Neural progenitor cell (in vitro differentiated cells): ENCODE data around the gene MGMT.

Experiments
- EZH2phosphoT487 ChIP-seq: fragments of 200-600 bp; sonication (generic); IDR thresholded peaks from 2 replicates; pipeline ENCODE4 v1.6.1; 2017; ENCODE audit warnings: antibody characterized with exemption
- TF ChIP-seq, protein P1 (sequence below): fragments of 200-600 bp; sonication (generic); IDR thresholded peaks from 2 replicates; pipeline ENCODE4 v1.5.1; 2017; ENCODE audit warnings: antibody characterized with exemption, mild to moderate bottlenecking

DNA sequence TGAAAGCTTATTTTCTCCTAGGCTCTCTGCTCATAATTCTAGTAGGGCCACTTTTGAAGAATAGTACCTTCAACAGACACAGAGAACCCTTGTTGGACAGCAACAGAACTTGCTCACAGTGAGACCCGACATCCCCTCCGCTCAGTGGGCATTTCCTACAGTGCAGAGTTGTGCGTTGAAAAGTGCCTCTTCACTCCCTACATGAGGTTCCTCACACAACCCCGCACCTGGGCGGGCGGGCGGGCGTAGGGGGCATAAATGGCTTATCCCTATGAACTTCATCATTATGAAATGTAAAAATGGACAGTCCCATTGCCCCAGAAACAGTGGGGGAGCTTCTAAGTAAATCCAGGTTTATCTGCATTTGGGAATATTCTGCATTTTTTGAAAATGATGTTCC, 174.9 kb downstream of the MGMT start:
- TF ChIP-seq, protein P1, sequence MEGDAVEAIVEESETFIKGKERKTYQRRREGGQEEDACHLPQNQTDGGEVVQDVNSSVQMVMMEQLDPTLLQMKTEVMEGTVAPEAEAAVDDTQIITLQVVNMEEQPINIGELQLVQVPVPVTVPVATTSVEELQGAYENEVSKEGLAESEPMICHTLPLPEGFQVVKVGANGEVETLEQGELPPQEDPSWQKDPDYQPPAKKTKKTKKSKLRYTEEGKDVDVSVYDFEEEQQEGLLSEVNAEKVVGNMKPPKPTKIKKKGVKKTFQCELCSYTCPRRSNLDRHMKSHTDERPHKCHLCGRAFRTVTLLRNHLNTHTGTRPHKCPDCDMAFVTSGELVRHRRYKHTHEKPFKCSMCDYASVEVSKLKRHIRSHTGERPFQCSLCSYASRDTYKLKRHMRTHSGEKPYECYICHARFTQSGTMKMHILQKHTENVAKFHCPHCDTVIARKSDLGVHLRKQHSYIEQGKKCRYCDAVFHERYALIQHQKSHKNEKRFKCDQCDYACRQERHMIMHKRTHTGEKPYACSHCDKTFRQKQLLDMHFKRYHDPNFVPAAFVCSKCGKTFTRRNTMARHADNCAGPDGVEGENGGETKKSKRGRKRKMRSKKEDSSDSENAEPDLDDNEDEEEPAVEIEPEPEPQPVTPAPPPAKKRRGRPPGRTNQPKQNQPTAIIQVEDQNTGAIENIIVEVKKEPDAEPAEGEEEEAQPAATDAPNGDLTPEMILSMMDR = no peak
- no peak for TF ChIP-seq EZH2phosphoT487
